GM10266 (cell line): ENCODE data around the gene CC2D2A.

ENCODE experiments used
- DNase-seq: peaks from one replicate; pipeline ENCODE4 v3.0.0; 2012; ENCODE audit errors: extremely low spot score
- TF ChIP-seq, protein P1 (sequence below): IDR thresholded peaks from 2 replicates; pipeline ENCODE4 v1.5.1; 2012; ENCODE audit warnings: mild to moderate bottlenecking, low read depth; ENCODE audit not compliant: control insufficient read depth, insufficient read depth; ENCODE audit errors: missing control alignments

The CC2D2A gene

DNA sequence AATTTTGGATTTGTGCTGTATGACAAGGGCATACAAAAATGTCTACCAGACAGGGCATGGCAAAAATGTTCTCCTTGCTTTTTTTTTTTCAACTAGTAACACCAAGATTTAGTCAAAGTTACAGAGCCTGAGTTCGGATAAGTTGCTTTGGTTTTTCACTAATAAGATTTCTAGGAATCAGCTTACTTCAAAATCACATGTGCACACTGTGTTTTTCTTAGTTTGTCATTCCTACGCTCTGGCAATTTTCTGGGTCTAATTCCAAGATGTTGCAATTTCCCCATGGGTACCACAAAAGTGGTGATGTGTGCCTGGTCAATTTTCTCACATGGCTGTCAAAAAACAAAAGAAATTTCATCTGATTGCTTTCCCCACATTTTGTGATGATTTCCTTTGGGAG, 35.6 kb upstream of the CC2D2A start:
- TF ChIP-seq, protein P1, sequence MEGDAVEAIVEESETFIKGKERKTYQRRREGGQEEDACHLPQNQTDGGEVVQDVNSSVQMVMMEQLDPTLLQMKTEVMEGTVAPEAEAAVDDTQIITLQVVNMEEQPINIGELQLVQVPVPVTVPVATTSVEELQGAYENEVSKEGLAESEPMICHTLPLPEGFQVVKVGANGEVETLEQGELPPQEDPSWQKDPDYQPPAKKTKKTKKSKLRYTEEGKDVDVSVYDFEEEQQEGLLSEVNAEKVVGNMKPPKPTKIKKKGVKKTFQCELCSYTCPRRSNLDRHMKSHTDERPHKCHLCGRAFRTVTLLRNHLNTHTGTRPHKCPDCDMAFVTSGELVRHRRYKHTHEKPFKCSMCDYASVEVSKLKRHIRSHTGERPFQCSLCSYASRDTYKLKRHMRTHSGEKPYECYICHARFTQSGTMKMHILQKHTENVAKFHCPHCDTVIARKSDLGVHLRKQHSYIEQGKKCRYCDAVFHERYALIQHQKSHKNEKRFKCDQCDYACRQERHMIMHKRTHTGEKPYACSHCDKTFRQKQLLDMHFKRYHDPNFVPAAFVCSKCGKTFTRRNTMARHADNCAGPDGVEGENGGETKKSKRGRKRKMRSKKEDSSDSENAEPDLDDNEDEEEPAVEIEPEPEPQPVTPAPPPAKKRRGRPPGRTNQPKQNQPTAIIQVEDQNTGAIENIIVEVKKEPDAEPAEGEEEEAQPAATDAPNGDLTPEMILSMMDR: no peak
- DNase-seq: no peak

DNA sequence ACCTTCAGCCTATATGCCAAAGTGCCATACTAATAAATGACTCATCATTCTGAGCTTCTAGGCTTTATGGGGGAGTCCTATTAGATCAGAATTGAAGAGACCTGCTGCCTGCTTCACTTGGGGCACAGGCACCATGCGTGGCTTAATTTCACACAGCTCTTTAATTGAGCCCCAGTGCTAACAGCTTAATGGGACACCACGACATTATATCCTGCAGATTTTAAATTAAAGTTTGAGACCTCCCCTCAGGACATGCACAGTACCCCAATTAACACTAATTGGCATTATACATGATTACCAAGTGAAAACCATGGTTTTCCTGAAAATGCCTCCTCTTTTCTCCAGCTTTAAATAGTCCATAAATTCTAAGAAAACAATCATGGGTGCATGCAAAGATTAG, 35.0 kb upstream of the CC2D2A start:
- TF ChIP-seq, protein P1: no peak
- DNase-seq: no peak

DNA sequence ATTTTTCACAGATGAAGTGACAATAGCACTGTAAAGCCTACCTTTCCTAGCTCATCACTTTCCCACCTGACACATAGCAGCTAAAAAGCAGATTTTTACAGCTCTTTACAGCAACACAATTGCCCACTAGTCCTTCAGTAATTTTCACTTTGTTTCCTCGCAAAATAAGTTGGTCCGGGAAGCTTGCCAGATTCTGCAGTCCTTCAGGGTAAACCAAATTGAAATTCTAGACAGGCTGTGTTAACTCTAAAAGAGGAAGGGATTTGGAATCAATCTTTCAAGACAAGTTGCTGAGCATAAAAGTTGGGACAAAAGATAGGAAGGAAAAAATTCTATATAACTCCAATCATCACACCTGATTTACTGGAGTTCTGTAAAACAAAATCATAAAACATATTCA, 33.2 kb upstream of the CC2D2A start:
- no peak for DNase-seq
- TF ChIP-seq, protein P1: no peak

DNA sequence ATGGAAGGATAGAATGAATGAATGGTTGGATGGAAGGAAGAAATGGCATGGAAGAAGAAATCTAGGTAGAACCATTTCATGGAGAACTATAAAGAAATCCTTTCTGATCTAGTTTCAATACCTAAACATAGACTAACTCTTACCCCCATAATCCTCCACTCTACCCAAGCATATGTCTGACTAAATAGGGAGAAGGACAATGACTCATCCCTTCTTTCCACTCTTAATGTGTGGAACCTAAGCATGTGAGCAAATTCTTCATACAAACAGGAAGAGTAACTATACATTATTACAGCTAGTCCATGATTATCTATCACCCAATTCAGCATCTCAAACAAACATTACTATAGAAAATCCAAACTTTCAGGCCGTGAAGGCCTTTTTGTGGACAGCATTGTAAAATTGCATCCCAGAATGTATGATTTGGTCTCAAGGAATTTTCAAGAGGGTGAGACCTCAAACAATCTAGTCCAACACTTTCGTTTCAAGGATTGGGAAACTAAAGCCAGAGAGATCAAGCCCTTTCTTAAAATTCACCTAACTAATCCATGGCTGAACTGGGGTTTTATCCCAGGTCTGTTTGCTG, 30.6 kb upstream of the CC2D2A start:
- no peak for DNase-seq
- TF ChIP-seq, protein P1: no peak

DNA sequence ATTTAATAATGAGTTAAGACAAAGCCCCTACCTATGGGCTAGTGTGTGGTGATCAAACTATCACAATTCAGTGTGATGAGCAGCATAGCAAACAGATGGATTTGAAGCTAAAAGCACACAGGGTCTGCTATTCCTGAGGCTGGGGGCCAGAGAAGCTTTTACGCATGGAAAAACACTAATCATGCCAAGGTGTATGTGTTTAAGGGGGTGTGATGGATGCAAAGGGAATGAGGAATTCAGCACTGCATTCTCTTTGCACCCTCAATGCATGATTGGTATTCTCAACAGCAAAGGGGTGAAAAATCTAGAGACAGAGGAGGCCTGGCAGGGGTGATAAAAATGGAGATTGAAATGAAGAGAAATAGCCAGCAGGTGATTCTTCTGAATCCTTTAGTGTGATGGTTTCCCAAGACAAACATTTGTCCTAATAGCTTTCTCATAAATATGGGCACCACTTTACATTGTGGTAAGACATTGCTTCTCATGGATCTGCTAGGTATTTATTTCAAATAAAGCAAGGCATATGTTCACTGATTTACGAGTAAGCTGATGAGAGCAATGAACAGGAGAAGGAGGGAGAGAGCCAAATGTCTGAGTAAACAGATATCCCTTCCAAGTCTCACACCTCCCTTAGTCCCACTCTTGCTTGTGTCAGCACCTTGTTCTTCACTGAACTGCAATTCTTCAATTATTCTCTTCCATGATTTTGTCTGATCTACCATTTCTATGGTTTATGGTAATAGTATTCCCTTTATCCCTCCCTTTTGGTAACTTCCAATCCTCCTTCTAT, 26.1 kb upstream of the CC2D2A start:
- DNase-seq: no peak
- TF ChIP-seq, protein P1: no peak

DNA sequence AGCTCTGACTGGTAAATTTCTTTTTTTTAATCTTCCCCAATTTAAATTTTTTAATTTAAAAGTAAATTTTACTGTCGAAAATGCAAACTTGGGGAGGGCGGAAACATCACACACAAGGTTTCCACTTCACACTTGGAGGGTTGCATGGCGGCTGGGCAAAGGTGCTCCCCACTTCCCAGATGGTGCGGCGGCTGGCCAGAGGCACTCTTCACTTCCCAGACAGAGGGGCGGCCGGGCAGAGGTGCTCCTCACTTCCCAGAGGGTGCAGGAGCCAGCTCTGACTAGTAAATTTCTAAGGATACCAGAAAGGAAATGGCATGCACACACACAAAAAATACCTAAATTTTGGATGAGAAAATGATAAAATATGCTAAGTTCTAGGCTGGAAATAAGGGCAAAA, 25.4 kb upstream of the CC2D2A start:
- TF ChIP-seq, protein P1: no peak
- DNase-seq: no peak

DNA sequence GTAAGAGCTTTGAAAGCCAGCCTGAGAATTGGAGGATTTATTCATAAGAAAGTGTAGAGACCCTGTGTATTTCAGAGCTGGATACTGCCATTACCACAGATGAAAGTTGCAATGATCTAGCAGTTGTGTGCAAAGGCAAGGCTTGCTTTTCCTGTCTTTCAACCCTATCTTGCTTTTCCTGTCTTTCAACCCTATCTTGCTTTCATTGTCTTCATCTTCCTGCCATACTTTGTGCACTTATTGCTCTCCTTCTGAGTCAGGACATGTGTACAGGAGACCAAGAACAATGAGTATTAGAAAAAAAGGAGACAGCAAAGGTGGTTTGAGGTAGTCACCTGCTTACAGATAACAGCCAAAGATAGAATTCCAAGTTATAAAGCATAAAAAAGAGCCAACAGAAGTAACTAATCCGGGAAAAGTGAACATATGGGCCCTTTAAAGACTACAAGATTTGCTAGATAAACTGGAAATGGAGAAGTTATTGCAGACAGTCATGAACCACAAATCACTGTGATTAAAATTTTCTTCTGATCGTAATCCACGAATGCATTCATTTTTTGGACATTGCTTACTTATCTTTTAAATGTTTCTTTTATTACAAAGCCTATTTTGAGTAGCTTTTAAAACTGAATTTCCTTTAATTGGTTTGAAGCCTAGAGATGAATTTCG, 24.7 kb upstream of the CC2D2A start:
- TF ChIP-seq, protein P1: no peak
- DNase-seq: no peak
